HFFc6 (cell line): ENCODE data around the gene TUBA1C. TPM values are rescaled to one million over a fixed set of nuclear protein-coding genes. Genes with fewer than 3 reads are reported as not detected.

Experiments
- DNase-seq: peaks from one replicate; pipeline ENCODE4 v3.0.0-alpha.2; 2018
- H3K27ac Mint-ChIP-seq: 2 replicates; pipeline ENCODE4 v1.8.0; 2020; ENCODE audit warnings: mild to moderate bottlenecking, mixed read lengths
- H3K27me3 Mint-ChIP-seq: 2 replicates; pipeline ENCODE4 v1.8.0; 2021; ENCODE audit warnings: mild to moderate bottlenecking, moderate library complexity, mixed read lengths; ENCODE audit not compliant: insufficient read depth
- H3K36me3 Mint-ChIP-seq: 2 replicates; pipeline ENCODE4 v1.8.0; 2021; ENCODE audit warnings: low read depth, mixed read lengths
- H3K4me1 Mint-ChIP-seq: 2 replicates; pipeline ENCODE4 v1.8.0; 2020; ENCODE audit warnings: low read depth, mixed read lengths
- H3K4me3 Mint-ChIP-seq: 2 replicates; pipeline ENCODE4 v1.8.0; 2020; ENCODE audit warnings: mild to moderate bottlenecking, moderate library complexity, mixed read lengths
- H3K9me3 Mint-ChIP-seq: 2 replicates; pipeline ENCODE4 v1.8.0; 2020; ENCODE audit warnings: mild to moderate bottlenecking, mixed read lengths
- CTCF ChIP-seq: fragments of 200-600 bp; sonication (generic); IDR thresholded peaks from 2 replicates; pipeline ENCODE4 v1.5.0; 2021; ENCODE audit warnings: antibody characterized with exemption, mild to moderate bottlenecking
- total RNA-seq, 6 experiments: library from RNA; stranded (reverse); fragmentation: NEBNext Ultra II Directional; extraction: Animal tissue kit (Norgen Biotek cat#: 25700); gene quantifications; 2 replicates in 1 of 6; 3 replicates in 5 of 6; pipeline ENCODE4 v1.2.3, GENCODE V29; 2021

The TUBA1C gene
- total RNA-seq, 6 experiments from 2014 or later: 571 to 1,139 (median 936) TPM

GRCh38 chr12:49322367-49322707, 57.5 kb downstream of the TUBA1C start:
- H3K4me3 Mint-ChIP-seq: peak overlapping the region; percentile 100
- no peak for TF ChIP-seq CTCF
- peaks cover 2% of the 10 kb centered on the region for H3K27me3 Mint-ChIP-seq
- H3K4me1 Mint-ChIP-seq: peaks cover 26% of the 10 kb centered on the region
- H3K9me3 Mint-ChIP-seq: no peaks in the 10 kb centered on the region
- peak overlapping the region; percentile 94 for H3K27ac Mint-ChIP-seq
- no peak for DNase-seq
- peaks cover 5% of the 10 kb centered on the region; the same call in 1 of the 2 replicates for H3K36me3 Mint-ChIP-seq

- no peak for TF ChIP-seq CTCF
- Mint-ChIP-seq H3K27me3 (peaks cover 2% of the 10 kb centered on the region), H3K36me3 (peaks cover 8% of the 10 kb centered on the region; the same call in 1 of the 2 replicates), H3K4me1 (peaks cover 26% of the 10 kb centered on the region), H3K9me3 (no peaks in the 10 kb centered on the region), H3K4me3 (peak within 1 kb of the TSS; percentile 100), H3K27ac (peak within 1 kb of the TSS; percentile 94)
- DNase-seq: peak; percentile 98
Measured at GRCh38 chr12:49322708-49323523, 58.0 kb downstream of the TUBA1C start, which contains the start of gene TROAP. Gene TROAP (plus strand): TSS chr12:49323255. CDS start chr12:49323609, 354 bp downstream.

GRCh38 chr12:49323524-49324097, 58.7 kb downstream of the TUBA1C start:
- H3K4me3 Mint-ChIP-seq: peak overlapping the region; percentile 100
- no peak for TF ChIP-seq CTCF
- H3K27ac Mint-ChIP-seq: peak overlapping the region; percentile 94
- peaks cover 10% of the 10 kb centered on the region; the same call in 1 of the 2 replicates for H3K36me3 Mint-ChIP-seq
- no peak for DNase-seq
- H3K4me1 Mint-ChIP-seq: peaks cover 26% of the 10 kb centered on the region
- H3K9me3 Mint-ChIP-seq: no peaks in the 10 kb centered on the region
- H3K27me3 Mint-ChIP-seq: peaks cover 2% of the 10 kb centered on the region

Other genes starting within 250 kb of the TUBA1C start
- 10 to 100 TPM; 79.0 to 92.0 (median 83.3) TPM for gene PRKAG1, start 246.3 kb upstream of the TUBA1C start, total RNA-seq
- 10 to 100 TPM; 43.9 to 66.6 (median 48.4) TPM for gene KMT2D, start 204.3 kb upstream of the TUBA1C start, total RNA-seq
- 1 to 10 TPM in 1 of 6 experiments, under 1 TPM in 5; 0.60 to 1.6 (median 0.86) TPM for gene RHEBL1, start 195.1 kb upstream of the TUBA1C start, total RNA-seq
- gene DHH, start 170.3 kb upstream of the TUBA1C start, total RNA-seq: under 1 TPM in 1 of 6 experiments, not detected in 5; 0.07 TPM
- 10 to 100 TPM; 23.0 to 31.0 (median 26.2) TPM for gene LMBR1L, start 154.2 kb upstream of the TUBA1C start, total RNA-seq
- gene TUBA1B, start 133.7 kb upstream of the TUBA1C start, total RNA-seq: 1,000 to 10,000 TPM; 1,208 to 2,585 (median 2,279) TPM
- gene TUBA1A, start 76.0 kb upstream of the TUBA1C start, total RNA-seq: 100 to 1,000 TPM; 227 to 300 (median 257) TPM
- not detected for gene PRPH, start 30.1 kb downstream of the TUBA1C start, total RNA-seq
- gene TROAP, start 58.2 kb downstream of the TUBA1C start, total RNA-seq: 10 to 100 TPM; 14.1 to 37.4 (median 34.5) TPM
- under 1 TPM in 5 of 6 experiments, not detected in 1; 0.14 to 0.48 (median 0.28) TPM for gene C1QL4, start 72.1 kb downstream of the TUBA1C start, total RNA-seq
- gene DNAJC22, start 81.8 kb downstream of the TUBA1C start, total RNA-seq: 1 to 10 TPM in 4 of 6 experiments, under 1 TPM in 2; 0.38 to 4.1 (median 2.6) TPM
- gene SPATS2, start 102.4 kb downstream of the TUBA1C start, total RNA-seq: 10 to 100 TPM; 33.4 to 64.4 (median 50.9) TPM